Embryonic facial prominence (tissue), 1 donor: Measurements from ENCODE around the gene ZSCAN22.
"Not testable (repeated sequence)": the region's sequence is repeated elsewhere in the genome, so short reads cannot be mapped to it uniquely, and the experiment has no call there.

Source experiments
- DNase-seq: peaks from one replicate; pipeline ENCODE4 v3.0.0-alpha.2; 2016; ENCODE audit errors: extremely low spot score

ZSCAN22 gene

DNA sequence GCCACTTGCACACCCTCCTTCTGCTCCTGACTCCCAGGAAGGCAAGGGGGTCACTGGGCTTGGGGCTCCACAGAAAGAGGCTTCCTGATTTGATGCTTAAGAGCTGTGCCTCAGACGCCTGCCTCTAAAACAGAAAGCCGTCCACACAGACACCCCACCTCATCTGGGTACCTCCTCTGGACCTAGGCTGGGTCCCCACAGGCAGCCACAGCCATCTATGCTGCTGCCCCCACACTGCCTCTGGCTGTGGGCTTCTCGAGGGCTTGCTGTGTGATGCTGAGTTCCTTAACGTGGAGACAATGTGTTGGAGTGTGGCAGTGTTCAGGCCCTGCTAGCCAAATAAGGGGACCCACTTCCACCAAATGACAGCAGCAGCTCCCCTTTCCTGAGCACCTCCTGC is 8.5 kb upstream of the ZSCAN22 start:
- no peak for DNase-seq

GRCh38 chr19:58319241-58319640 is 7.6 kb upstream of the ZSCAN22 start:
- no peak for DNase-seq

GRCh38 chr19:58325311-58326022 is 1.3 kb upstream of the ZSCAN22 start:
- DNase-seq: no peak

DNA sequence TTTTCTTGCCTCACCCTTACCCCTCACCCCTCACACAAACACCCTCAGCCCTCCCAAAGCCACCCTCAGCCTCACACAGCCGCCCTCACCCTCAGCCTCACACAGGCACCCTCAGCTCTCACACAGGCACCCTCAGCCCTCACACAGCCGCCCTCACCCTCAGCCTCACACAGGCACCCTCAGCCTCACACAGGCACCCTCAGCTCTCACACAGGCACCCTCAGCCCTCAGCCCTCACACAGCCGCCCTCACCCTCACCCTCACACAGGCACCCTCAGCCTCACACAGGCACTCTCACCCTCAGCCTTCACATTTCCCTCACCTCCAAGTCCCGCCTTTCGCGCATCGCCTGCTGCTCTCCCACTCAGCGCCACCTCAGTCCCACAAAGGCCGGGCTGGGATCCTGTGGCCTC is 287 bp upstream of the ZSCAN22 start:
- no peak for DNase-seq

DNA sequence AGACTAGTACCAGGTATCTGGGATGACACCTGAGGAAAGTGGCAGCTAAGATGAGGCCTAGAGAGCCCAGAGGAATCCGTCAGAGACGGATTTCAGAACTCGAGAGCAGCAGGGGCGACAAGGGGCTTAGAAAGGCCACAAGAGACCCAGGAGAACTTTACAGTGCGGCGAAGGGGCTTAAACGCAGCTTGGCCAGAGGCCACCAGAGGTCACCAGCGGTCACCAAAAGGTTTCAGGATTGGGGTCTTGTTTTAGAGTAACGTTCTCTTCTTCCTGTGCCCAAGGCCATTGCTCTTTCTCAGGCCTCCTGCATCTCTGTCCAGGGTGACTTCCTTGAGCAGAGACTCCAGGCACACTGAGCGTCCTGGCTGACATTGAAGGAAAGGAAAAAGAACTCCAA is 2.2 kb downstream of the ZSCAN22 start:
- DNase-seq: no peak

DNA sequence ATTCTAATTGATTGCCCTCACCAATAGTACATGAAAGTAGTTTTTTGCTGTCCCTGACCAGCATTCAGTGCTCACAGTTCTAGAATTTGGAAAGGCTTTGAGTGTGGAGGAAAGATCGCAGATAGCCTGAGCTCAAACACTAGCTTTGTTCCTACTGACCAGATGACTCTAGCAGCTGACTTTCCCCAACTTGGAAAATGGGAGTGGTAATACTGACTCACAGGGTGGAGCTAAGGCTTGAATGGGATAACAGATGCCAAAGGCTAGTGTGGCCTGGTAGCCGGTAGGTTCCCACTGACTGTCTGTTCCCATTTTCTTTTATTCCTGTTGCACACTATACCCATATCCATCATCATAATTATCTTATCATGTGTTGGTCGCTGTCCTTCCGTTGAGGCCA is 3.7 kb downstream of the ZSCAN22 start:
- no peak for DNase-seq

GRCh38 chr19:58332697-58333096 is 5.9 kb downstream of the ZSCAN22 start:
- no peak for DNase-seq

DNA sequence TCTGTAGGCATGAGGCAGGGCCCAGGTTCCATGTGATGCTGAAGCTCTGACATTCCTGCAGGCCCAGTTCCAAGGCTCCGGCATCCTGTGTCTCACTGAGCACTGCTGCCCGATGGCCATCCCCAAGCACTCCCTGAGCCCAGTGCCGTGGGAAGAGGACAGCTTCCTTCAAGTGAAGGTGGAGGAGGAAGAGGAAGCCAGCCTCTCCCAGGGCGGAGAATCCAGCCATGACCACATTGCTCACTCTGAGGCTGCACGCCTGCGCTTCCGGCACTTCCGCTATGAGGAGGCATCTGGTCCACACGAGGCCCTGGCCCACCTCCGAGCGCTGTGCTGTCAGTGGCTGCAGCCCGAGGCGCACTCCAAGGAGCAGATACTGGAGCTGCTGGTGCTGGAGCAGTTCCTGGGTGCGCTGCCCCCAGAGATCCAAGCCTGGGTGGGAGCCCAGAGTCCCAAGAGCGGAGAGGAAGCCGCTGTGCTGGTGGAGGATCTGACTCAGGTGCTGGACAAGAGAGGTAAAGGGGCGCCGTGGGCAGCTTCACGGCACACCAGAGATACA is 8.0 kb downstream of the ZSCAN22 start:
- no peak for DNase-seq

GRCh38 chr19:58335630-58336029 is 8.8 kb downstream of the ZSCAN22 start:
- DNase-seq: no peak

GRCh38 chr19:58336216-58336615 is 9.4 kb downstream of the ZSCAN22 start:
- no peak for DNase-seq

DNA sequence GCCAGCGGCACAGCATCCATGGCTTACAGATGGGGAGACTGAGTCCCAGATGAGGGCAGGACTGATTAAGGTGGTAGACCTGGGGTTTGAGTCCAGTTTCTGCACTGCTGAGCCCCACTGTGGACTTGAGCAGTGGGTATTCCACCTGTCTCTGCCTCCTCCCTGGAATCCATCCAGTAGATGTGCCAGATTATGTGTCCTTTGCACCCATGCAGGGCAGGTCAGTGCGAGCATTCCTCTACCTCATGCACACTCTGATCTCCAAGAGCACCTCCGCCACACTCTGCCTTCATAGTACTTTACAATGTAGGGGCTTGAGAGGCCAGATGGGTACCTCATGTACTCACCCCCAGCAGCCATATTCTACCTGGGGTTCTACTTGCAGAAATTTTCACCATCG is 10.0 kb downstream of the ZSCAN22 start:
- DNase-seq: no peak

DNA sequence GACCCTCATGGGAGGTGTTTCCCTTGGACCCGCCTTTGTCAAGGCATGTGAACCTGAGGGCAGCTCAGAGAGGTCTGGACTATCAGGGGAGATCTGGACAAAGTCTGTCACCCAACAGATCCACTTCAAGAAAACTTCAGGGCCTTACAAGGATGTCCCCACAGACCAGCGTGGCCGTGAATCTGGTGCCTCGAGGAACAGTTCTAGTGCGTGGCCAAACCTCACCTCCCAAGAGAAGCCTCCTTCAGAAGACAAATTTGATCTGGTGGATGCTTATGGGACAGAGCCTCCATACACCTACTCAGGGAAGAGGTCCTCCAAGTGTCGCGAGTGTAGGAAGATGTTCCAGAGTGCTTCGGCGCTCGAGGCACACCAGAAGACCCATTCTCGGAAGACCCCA is 11.5 kb downstream of the ZSCAN22 start:
- no peak for DNase-seq

- DNase-seq: no peak
Observed at GRCh38 chr19:58338825-58339558, 12.2 kb downstream of the ZSCAN22 start.

DNA sequence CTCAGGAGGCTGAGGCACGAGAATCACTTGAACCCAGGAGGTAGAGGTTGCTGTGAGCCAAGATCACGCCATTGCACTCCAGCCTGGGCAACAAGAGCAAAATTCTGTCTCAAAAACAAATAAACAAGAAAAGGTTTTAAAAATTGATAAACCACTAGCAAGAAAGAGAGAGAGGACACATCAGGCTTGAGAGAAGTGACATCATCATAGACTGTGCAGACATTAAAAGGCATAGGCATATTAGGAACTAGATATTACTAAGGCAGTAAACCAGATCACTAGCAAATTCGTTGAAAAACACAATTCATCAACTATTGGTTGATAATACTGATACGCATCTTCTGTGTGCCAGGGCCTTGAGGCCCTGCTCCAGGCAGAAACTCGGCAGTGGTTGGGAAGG is 18.8 kb downstream of the ZSCAN22 start:
- DNase-seq: no peak

DNA sequence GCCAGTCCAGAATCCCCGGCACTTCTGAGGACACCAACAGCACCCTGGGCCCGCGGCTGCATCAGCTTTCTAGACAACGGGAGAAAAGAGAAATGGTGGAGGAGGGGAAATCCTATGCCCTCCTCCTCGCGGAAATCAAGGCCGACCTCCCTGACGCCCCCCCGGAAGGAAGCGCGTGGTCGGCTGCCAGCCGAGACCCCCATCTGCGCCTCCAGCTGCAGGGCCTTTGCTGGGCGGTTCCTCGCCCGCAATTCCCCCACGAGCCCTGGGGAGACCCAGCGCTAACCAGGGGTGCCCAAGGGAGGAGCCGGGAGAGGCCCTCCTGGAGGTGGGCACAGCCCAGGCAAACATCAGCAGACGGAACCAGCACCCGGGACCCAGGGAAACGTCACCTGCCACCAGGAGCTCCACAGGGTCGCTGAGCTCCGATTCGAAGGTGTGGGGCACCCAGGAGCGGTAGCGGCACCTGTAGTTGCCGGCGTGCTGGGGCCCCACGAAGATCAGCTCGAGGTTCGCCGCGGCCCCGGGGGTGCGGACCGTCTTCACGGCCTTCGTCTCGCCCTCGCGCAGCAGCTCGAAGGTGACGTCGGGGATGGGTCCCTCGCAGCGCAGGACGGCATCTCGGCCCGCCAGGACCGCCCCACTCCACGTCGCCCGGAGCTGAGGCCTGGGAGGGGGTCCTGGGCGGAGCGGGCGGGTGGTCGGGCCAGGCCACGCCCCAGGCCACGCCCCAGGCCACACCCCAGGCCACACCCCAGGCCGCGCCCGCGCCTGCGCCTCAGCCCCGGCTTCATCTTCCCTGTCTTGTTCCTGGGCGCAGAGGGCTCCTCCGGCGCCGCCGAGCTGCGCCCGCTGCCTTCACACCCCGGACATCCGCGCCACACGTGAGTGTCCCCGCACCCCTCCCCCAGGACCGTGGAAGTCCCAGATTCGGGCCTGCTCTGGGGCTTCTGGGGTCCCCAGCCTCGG is 20.5 kb downstream of the ZSCAN22 start:
- no peak for DNase-seq

DNA sequence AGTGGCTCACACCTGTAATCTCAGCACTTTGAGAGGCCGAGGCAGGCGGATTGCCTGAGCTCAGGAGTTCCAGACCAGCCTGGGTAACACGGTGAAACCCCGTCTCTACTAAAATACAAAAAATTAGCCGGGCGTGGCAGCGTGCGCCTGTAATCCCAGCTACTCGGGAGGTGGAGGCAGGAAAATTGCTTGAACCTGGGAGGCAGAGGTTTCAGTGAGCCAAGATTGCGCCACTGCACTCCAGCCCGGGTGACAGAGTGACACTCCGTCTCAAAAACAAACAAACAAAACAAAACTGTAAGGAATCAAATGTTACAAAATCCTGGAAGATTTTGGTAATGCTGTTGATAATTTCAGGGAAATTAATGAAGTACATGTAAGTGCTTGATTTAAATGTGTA is 21.3 kb downstream of the ZSCAN22 start:
- DNase-seq: not testable (repeated sequence)

DNA sequence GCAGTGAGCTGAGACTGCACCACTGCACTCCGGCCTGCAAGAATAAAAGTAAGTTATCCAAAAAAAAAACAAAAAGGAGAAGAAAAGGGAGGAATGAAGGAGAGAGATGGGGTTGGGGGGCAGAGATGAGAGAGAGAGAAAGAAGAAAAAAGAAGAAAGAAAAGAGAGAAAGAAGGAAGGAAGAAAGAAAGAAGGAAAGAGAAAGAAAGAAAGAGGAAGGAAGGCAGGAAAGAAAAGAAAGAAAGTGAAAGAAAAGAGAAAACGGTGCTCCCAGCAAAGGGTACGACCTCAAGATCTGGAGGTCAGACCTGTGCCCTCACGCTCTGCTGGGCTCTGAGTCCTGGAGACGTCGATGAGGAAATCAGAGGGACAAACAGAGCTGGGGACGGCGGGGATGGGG is 22.8 kb downstream of the ZSCAN22 start:
- DNase-seq: no peak

- DNase-seq: no peak
Observed at GRCh38 chr19:58350001-58350861, 23.4 kb downstream of the ZSCAN22 start.

DNA sequence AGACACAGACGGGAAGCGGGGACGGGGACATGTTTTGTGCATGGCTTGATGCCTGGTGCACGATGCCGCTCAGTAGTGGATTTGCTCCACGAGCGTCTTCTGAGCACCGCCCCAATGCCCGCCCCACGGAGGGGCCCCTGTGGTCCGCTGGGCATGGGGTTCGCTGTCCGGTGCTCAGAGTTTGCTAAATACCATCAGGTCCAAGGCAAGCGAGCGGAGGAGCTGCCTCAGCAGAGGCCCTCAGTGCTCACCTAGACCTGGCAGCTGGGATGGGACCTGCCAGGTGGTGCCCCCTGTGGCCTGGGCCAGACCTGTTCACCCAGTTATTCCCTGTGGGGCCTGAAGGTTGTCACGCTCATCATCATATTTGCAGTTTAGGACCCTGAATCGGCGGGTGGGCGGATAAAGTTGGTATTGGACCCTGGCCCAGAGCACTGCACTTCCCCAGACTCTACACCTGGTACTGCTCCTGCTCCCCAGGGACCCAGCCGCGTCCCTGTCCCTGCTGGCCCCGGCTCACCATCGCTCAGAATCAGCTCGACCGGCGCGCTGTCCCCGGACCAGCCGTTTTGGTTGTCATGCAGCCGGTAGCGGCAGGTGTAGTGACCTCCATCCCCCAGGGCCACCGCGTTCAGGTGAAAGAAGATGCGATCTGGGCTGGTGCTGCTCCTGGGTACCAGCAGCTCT is 24.2 kb downstream of the ZSCAN22 start:
- DNase-seq: no peak

GRCh38 chr19:58351558-58351878 is 24.7 kb downstream of the ZSCAN22 start:
- no peak for DNase-seq
